Right cardiac atrium (tissue), 5 donors: ENCODE measurements around the gene MYO5A. TPM values are rescaled to one million over a fixed set of nuclear protein-coding genes. Genes with fewer than 3 reads are reported as not detected.
A peak's percentile ranks its signal among the peaks of the same experiment; 100 is the strongest.
"Not testable (repeated sequence)": the region's sequence is repeated elsewhere in the genome, so short reads cannot be mapped to it uniquely, and the experiment has no call there.

ENCODE experiments used
- ATAC-seq, 2 donors: fragments of 200-7000 bp; cut with Tn5 transposase; one replicate each; pipeline versions ENCODE4 v1.8.0 to v1.9.1; 2020; ENCODE audit warnings: moderate library complexity in 2 of 2, mild to moderate bottlenecking in 1 of 2
- DNase-seq, 3 donors: peaks; one replicate each; pipeline ENCODE4 v3.0.0-alpha.2; 2020
- H3K27ac ChIP-seq: one replicate; pipeline ENCODE4 v1.5.1; 2013; ENCODE audit warnings: mild to moderate bottlenecking, low read length, control low read depth, moderate library complexity
- H3K27me3 ChIP-seq: one replicate; pipeline ENCODE4 v1.6.1; 2013; ENCODE audit not compliant: control insufficient read depth, insufficient read depth
- H3K4me1 ChIP-seq: one replicate; pipeline ENCODE4 v1.6.1; 2013; ENCODE audit warnings: low read length; ENCODE audit not compliant: control insufficient read depth, insufficient read depth
- H3K4me3 ChIP-seq: one replicate; pipeline ENCODE4 v1.5.1; 2013; ENCODE audit warnings: low read length, control low read depth
- H3K9me3 ChIP-seq: one replicate; pipeline ENCODE4 v1.6.1; 2013; ENCODE audit warnings: low read length; ENCODE audit not compliant: control insufficient read depth
- WGBS: extraction: QIAGEN DNeasy Blood & Tissue Kit; methylation state at CpG from one replicate; pipeline ENCODE4 v1.1.7; 2013; 5-methylcytosine and 5-hydroxymethylcytosine counted together
- intact Hi-C, 4 donors: fragments of 100-400 bp; cut with DNase I; formaldehyde crosslinking; loops; one replicate each; pipeline versions ENCODE4 v1.11.0 to v1.14.0; 2022 to 2023
- long read RNA-seq, 4 donors: library from polyadenylated mRNA; unstranded; transcript quantifications; one replicate each; pipeline ENCODE4 v2.0.0, GENCODE V29; 2020 to 2021
- polyA plus RNA-seq: library from polyadenylated mRNA; stranded (reverse); fragments of 200-250 nt; gene quantifications from one replicate; pipeline ENCODE4 v1.2.3, GENCODE V29; 2013
- total RNA-seq, 4 donors: library from RNA; stranded (reverse); fragmentation: NEBNext Ultra II Directional; extraction: Animal tissue kit (Norgen Biotek cat#: 25700); gene quantifications; one replicate each; pipeline ENCODE4 v1.2.1, GENCODE V29; 2021
- donor health status: healthy with polysubstance abuse.
- donor health status: DM: no; HTN: yes; CAD: no.
- donor health status: DM: no; HTN: no; CAD: no.
- donor health status: DM: no; HTN: yes; CAD: no; lungs with severe emphysema.
- donor health status: DM: yes; HTN: yes; CAD: no.

MYO5A gene
- total RNA-seq (10 to 100 TPM in 3 of 4 donors, 1 to 10 TPM in 1; 9.9 to 17.7 (median 11.3) TPM), polyA plus RNA-seq (4.1 TPM)
- long read RNA-seq, donor 1, partial matches to known transcripts: 0 of 3 reads
- long read RNA-seq, donor 1, other reads (novel, unspliced or antisense): 3 of 3 reads
- long read RNA-seq, donor 2, partial matches to known transcripts: 0 of 1 reads
- long read RNA-seq, donor 2, other reads (novel, unspliced or antisense): 1 of 1 reads
- long read RNA-seq, donor 3, partial matches to known transcripts: 14 of 22 reads
- long read RNA-seq, donor 3, other reads (novel, unspliced or antisense): 8 of 22 reads
- long read RNA-seq, donor 4: 0 reads

DNA sequence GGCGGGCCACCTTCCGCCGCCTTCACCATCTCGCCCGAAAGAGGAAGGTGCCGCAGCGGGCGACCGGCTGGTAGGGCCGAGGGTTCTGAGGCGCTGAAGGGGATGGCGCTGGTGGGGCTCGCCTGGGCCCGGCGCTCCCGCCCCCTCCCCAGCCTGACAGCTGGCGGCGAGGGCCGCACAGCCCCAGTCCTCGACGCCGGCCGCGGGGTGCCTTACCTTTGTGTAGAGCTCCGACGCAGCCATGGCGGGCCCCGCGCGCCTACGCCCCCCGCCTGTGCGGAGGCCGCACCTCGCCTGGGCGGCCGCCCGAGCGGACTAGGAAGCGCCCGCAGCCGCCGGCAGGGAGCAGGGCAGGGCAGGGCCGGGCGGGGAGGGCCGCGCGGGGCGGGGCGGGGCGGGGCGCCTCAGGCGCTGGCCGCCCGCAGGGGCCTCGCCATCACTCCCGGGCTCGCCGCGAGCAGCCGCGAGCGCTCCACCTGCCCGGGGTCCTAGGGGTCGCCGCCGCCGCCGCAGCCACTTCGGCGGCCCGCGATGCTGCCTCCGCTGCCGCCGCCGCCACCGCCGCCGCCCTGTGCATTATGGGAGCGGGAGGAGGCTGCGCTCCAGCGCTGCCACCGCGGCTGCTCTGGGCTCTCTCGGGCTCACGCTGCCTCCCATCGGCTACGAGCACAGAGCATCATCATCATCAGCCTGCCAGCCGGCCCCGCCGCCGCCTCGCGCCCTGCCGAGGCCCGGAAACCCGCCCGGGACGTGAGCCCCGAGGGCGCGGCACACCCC lies at the start of gene MYO5A:
TSS of gene MYO5A (minus strand) at position 317 of the 777 bp plus-strand sequence. CDS start at position 243, 74 bp downstream.
- Histone ChIP-seq H3K27me3 (no peaks in the 10 kb centered on the region), H3K4me3 (peak within 1 kb of the TSS; percentile 85), H3K9me3 (no peaks in the 10 kb centered on the region), H3K27ac (peak within 1 kb of the TSS; percentile 81), H3K4me1 (no peaks in the 10 kb centered on the region)
- peak; percentile 74 to 92 (median 90) for DNase-seq
- ATAC-seq: peak; percentile 94
- intact Hi-C loops: no loop called here
- under 1% methylated on average over 103 of the region's 103 CpGs for WGBS

DNA sequence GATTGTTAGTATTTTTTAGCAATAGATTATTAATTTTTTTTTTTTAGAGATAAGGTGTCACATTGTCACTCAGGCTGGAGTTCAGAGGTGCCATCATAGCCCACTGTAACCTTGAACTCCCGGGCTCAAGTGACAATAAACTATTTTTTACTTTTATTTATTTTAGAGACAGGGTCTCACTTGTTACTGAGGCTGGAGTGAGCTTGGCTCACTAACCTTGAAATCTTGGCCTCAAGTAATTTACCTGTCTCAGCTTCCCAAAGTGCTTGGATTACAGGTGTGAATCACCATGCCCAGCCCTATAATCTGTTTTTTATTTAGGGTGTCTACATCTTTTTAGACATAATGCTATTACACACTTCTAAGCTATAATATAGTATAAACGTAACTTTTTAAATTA lies 48.0 kb upstream of the MYO5A start:
- ATAC-seq (no peak), DNase-seq (no peak)
- no peak overlapping the region for H3K27ac ChIP-seq
- 94% methylated on average over 2 of the region's 2 CpGs for WGBS
- H3K4me3 ChIP-seq: no peak overlapping the region
- intact Hi-C loops: loop anchor here in 1 of 4 donors (10.0 kb wide), 1 partner anchor 158 kb away; no protein-coding TSS in a partner anchor
- H3K9me3 ChIP-seq: no peaks in the 10 kb centered on the region
- H3K4me1 ChIP-seq: no peaks in the 10 kb centered on the region
- H3K27me3 ChIP-seq: no peaks in the 10 kb centered on the region

DNA sequence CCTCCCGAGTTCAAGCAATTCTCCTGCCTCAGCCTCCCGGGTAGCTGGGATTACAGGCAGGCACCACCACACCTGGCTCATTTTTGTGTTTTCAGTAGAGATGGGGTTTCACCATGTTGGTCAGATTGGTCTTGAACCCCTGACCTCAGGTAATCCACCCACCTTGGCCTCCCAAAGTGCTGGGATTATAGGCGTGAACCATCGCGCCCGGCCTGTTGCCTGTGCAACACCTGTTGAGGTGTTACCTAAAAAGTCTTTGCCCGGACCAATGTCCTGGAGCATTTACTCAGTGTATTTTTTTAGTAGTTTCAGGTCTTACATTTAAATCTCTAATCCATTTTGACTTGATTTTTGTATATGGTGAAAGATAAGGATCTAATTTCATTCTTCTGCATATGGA lies 46.9 kb upstream of the MYO5A start:
- not testable (repeated sequence) for H3K27ac ChIP-seq, H3K9me3 ChIP-seq, ATAC-seq, H3K27me3 ChIP-seq, H3K4me1 ChIP-seq, H3K4me3 ChIP-seq, DNase-seq
- intact Hi-C loops: loop anchor here in 1 of 4 donors (10.0 kb wide), 1 partner anchor 159 kb away; no protein-coding TSS in a partner anchor
- 83% methylated on average over 7 of the region's 7 CpGs for WGBS

DNA sequence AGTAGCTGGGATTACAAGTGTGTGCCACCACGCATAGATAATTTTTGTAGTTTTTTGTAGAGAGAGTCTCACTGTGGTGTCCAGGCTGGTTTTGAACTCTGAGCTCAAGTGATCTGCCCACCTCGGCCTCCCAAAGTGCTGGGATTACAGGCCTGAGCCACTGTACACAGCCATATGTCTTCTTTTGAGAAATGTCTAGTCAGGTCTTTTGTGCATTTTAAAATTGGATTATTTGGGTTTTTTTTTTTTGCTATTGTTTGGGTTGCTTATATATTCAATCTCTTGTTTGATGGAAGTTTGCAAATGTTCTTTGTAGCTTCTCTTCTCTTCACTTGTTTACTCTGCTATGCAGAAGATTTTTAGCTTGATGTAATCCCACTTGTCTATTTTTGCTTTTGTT lies 46.4 kb upstream of the MYO5A start:
- intact Hi-C loops: loop anchor here in 1 of 4 donors (10.0 kb wide), 1 partner anchor 160 kb away; no protein-coding TSS in a partner anchor
- H3K27ac ChIP-seq: no peak overlapping the region
- no peaks in the 10 kb centered on the region for H3K9me3 ChIP-seq
- H3K4me3 ChIP-seq: no peak overlapping the region
- no peaks in the 10 kb centered on the region for H3K27me3 ChIP-seq
- no peak for ATAC-seq
- no peak for DNase-seq
- H3K4me1 ChIP-seq: no peaks in the 10 kb centered on the region
- 96% methylated on average over 2 of the region's 2 CpGs for WGBS

DNA sequence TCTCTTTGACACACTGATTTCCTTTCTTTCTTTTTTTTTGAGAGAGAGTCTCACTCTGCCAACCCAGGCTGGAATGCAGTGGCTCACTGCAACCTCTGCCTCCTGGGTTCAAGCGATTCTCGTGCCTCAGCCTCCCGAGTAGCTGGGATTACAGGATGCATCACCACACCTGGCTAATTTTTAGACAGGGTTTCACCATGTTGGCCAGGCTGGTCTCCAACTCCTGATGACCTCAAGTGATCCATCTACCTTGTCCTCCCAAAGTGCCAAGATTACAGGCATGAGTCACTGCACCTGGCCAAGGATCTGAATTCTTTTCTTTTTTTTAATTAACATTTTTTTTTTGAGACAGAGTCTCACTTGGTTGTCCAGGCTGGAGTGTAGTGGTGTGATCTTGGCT lies 45.9 kb upstream of the MYO5A start:
- intact Hi-C loops: loop anchor here in 1 of 4 donors (10.0 kb wide), 1 partner anchor 160 kb away; no protein-coding TSS in a partner anchor
- H3K9me3 ChIP-seq, ATAC-seq, DNase-seq, H3K4me3 ChIP-seq, H3K4me1 ChIP-seq, H3K27me3 ChIP-seq, H3K27ac ChIP-seq: not testable (repeated sequence)
- 96% methylated on average over 3 of the region's 3 CpGs for WGBS

DNA sequence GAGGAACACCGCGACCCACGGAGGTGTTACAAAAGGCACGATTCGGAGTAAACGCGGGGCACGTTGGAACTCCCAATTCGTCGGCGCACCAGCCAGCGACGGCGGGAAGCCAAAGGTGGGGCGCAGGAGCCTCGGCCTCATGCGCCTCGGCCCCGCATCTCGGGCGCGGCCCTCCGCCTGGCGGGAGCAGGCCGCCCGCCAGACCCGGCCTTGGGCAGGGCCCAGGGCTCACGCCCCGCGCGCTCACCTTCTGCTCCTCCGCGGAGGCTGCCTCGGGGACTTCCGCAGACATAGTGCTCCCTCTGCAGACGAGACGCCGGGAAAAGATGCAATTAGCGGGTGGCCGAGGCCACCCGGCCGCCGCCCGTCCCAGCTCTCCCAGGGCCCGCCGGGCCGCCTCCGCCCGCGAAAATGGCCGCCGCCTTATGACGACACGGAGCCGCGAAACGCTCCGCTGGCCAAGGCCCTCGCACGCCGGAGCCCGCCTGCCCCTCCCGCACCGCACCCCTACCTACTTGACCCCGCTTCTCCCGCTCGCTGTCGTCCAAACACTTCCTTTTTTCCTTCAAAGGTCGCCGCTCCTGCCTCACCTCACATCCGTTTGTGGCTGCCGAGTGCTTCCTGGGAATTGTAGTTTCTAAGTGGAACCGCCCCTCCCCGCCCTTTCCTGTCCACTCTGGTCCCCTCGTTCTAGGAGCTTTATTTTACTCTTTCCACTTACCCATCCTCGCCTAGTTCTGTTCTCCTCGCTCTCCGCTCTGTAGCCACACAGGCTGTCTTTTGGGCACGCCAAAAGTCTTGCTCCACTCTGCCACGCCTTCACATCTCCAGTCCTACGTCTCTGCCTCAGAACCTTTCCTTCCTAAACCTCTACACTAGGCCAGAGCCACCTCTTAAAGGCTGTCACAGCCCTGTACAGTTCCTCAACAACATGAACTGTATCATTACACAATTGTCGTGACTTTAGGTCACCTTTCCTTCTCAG lies 40.2 kb upstream of the MYO5A start, which contains the start of gene ARPP19:
TSS of gene ARPP19 (minus strand) at position 430 of the 985 bp plus-strand sequence. CDS start at position 292, 138 bp downstream.
- DNase-seq (peak; percentile 88 to 94 (median 94)), ATAC-seq (peak; percentile 94 to 96)
- peak within 1 kb of the TSS; percentile 82 for H3K4me3 ChIP-seq
- intact Hi-C loops: loop anchor here in 1 of 4 donors (10.0 kb wide), 1 partner anchor 234 kb away; no protein-coding TSS in a partner anchor
- H3K27me3 ChIP-seq: no peaks in the 10 kb centered on the region
- H3K27ac ChIP-seq: peak within 1 kb of the TSS; percentile 80
- WGBS: 5% methylated on average over 82 of the region's 82 CpGs
- peaks cover 3% of the 10 kb centered on the region for H3K4me1 ChIP-seq
- H3K9me3 ChIP-seq: no peaks in the 10 kb centered on the region

DNA sequence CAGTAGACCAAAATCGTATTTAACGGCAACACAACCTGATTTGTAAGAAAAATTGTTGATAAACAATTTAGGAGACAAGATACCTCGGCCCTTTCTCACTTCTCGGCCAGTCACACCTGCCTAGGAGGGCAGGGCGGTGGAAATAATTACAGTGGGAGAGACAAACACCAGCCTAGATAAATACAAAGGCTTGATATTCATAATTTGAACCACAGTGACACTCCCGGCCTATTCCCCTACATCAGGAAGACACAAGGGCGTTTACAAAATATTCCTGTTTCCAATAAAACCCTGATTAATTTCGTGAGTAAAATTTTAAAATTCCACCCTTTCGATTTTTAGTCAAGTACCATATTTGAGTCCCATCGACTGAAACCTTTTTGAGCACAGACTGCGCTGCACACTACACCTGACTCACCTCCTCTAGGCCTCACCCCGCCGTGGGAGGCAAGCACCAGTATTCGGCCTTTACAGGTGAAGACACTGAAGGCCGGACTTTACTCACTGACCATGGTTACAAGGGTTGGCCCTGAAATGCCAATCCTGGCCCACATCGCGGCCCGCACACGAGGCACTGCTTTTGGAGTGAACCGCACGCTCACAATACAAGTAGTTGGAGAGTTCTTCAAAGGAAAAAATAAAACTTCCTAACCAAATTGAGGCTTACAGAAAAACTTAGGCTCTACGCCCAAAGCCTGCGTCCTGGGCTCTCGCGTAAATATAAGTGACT lies 39.4 kb upstream of the MYO5A start:
- peaks cover 3% of the 10 kb centered on the region for H3K4me1 ChIP-seq
- peak in 2 of 3 donors; percentile 38 to 55 for DNase-seq
- intact Hi-C loops: loop anchor here in 1 of 4 donors (10.0 kb wide), 1 partner anchor 233 kb away; no protein-coding TSS in a partner anchor

DNA sequence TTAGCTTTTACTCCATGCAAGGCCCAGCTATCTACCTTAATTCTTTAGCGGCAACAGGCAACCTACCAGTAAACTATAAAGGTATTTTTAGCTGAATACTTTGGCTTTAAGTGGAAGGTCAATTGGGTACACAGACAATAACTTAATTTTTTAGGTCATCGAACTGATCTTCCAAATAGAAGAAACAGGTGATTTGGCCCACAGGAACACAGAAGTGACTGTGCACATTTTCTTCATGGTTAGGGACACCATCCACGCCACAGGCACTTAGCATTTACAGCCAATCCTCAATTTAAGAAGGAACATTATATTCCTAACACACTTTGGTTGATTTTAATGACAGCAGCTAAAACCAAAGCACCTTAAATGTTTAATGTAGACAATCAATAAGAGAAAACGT lies 38.2 kb upstream of the MYO5A start:
- H3K27me3 ChIP-seq: no peaks in the 10 kb centered on the region
- no peak for DNase-seq
- peaks cover 4% of the 10 kb centered on the region for H3K4me1 ChIP-seq
- peak overlapping the region; percentile 82 for H3K4me3 ChIP-seq
- H3K9me3 ChIP-seq: no peaks in the 10 kb centered on the region
- 56% methylated on average over 4 of the region's 4 CpGs for WGBS
- no peak overlapping the region for H3K27ac ChIP-seq
- no peak for ATAC-seq
- intact Hi-C loops: loop anchor here in 1 of 4 donors (10.0 kb wide), 1 partner anchor 232 kb away; no protein-coding TSS in a partner anchor

More for the DNA sequence above, 39.4 kb upstream of the MYO5A start:
- no peaks in the 10 kb centered on the region for H3K27me3 ChIP-seq
- H3K9me3 ChIP-seq: no peaks in the 10 kb centered on the region
- H3K27ac ChIP-seq: peak overlapping the region; percentile 80
- peak overlapping the region; percentile 82 for H3K4me3 ChIP-seq
- WGBS: 3% methylated on average over 25 of the region's 25 CpGs
- peak; percentile 20 to 26 for ATAC-seq

DNA sequence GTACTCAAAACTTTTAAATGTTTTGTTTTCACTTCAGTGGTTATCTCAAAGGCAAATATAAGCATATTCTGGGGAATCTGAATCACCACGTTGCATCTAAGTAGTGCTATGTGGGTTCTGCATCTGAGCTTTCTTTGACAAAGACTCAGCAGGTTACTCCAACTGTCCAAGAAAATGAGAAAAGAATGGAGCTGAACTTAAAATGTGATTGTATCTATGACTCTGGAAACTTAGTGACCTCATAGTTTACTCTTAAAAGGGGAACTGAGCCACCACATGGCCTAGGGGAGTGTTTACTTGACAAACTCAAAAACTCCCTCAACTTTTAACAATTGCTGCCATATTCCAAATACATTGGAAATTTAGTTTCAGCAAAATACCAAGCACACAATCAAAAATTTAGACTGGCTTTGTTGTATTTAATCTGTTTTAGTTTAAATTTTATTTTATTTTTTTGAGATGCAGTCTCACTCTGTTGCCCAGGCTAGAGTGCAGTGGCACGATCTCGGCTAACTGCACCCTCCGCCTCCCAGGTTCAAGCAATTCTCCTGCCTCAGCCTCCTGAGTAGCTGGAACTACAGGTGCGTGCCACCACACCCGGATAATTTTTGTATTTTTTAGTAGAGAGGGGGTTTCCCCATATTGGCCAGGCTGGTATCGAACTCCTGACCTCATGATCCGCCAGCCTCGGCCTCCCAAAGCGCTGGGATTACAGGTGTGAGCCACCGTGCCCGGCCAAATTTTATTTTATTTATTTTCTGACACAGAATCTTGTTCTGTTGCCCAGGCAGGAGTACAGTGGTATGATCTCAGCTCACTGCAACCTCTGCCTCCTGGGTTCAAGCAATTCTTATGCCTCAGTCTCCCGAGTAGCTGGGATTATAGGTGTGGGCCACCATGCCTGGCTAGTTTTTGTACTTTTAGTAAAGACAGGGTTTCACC lies 37.0 kb upstream of the MYO5A start:
- not testable (repeated sequence) for ATAC-seq, H3K4me3 ChIP-seq, H3K4me1 ChIP-seq, DNase-seq, H3K27me3 ChIP-seq, H3K9me3 ChIP-seq
- intact Hi-C loops: loop anchor here in 1 of 4 donors (10.0 kb wide), 1 partner anchor 231 kb away; no protein-coding TSS in a partner anchor
- peak overlapping the region; percentile 17 for H3K27ac ChIP-seq
- whole genome bisulfite sequencing: 91% methylated on average over 13 of the region's 13 CpGs
